HEK293T (cell line): Measurements from ENCODE around the gene ULBP2.
"Not testable (repeated sequence)": the region's sequence is repeated elsewhere in the genome, so short reads cannot be mapped to it uniquely, and the experiment has no call there.

Experiments
- CTCF ChIA-PET: fragments of 350-600 bp; formaldehyde crosslinking; extraction: SDS; loops from one replicate; lab custom pipeline; 2021; ENCODE audit warnings: antibody characterized with exemption, inconsistent platforms; lab: Yijun Ruan, JAX
- POLR2A ChIA-PET: fragments of 350-600 bp; formaldehyde crosslinking; extraction: SDS; loops from one replicate; lab custom pipeline; 2020; ENCODE audit warnings: antibody characterized with exemption, inconsistent platforms; lab: Yijun Ruan, JAX
- DNase-seq: peaks from one replicate; pipeline ENCODE4 v3.0.0; 2012; ENCODE audit warnings: mixed read lengths; ENCODE audit errors: extremely low spot score
- ARNT ChIP-seq: fragments of 450-650 bp; IDR thresholded peaks from 2 replicates; pipeline ENCODE4 v1.6.1; 2017; ENCODE audit warnings: mild to moderate bottlenecking
- BHLHE40 ChIP-seq: fragments of 450-650 bp; IDR thresholded peaks from 2 replicates; pipeline ENCODE4 v1.6.1; 2016; ENCODE audit warnings: mild to moderate bottlenecking, moderate library complexity, borderline replicate concordance
- CTBP1 ChIP-seq: fragments of 450-650 bp; IDR thresholded peaks from 2 replicates; pipeline ENCODE4 v1.6.1; 2016; ENCODE audit warnings: borderline replicate concordance
- ELF4 ChIP-seq: fragments of 450-650 bp; IDR thresholded peaks from 2 replicates; pipeline ENCODE4 v1.6.1; 2017; ENCODE audit warnings: antibody characterized with exemption
- FOXA1 ChIP-seq: fragments of 450-650 bp; IDR thresholded peaks from 2 replicates; pipeline ENCODE4 v1.6.1; 2016; ENCODE audit warnings: mild to moderate bottlenecking
- FOXK2 ChIP-seq: fragments of 450-650 bp; IDR thresholded peaks from 2 replicates; pipeline ENCODE4 v1.6.1; 2016; ENCODE audit warnings: mild to moderate bottlenecking
- FOXM1 ChIP-seq: fragments of 450-650 bp; IDR thresholded peaks from 2 replicates; pipeline ENCODE4 v1.6.1; 2017; ENCODE audit warnings: mild to moderate bottlenecking, borderline replicate concordance
- HDGF ChIP-seq: fragments of 450-650 bp; IDR thresholded peaks from 2 replicates; pipeline ENCODE4 v1.6.1; 2017; ENCODE audit warnings: antibody characterized with exemption, borderline replicate concordance
- L3MBTL2 ChIP-seq: fragments of 450-650 bp; conservative IDR thresholded peaks from 2 replicates; pipeline ENCODE4 v1.6.1; 2016; ENCODE audit warnings: mild to moderate bottlenecking
- LEF1 ChIP-seq: fragments of 450-650 bp; IDR thresholded peaks from 2 replicates; pipeline ENCODE4 v1.6.1; 2017; ENCODE audit warnings: mild to moderate bottlenecking, borderline replicate concordance
- NFRKB ChIP-seq: fragments of 450-650 bp; IDR thresholded peaks from 2 replicates; pipeline ENCODE4 v1.6.1; 2016; ENCODE audit warnings: mild to moderate bottlenecking, moderate library complexity
- PKNOX1 ChIP-seq: fragments of 450-650 bp; IDR thresholded peaks from 2 replicates; pipeline ENCODE4 v1.6.1; 2016
- SP1 ChIP-seq: fragments of 450-650 bp; IDR thresholded peaks from 2 replicates; pipeline ENCODE4 v1.6.1; 2017
- SUZ12 ChIP-seq: fragments of 450-650 bp; IDR thresholded peaks from 2 replicates; pipeline ENCODE4 v1.6.1; 2016; ENCODE audit warnings: mild to moderate bottlenecking
- TARDBP ChIP-seq: fragments of 450-650 bp; IDR thresholded peaks from 2 replicates; pipeline ENCODE4 v1.6.1; 2016
- ZNF384 ChIP-seq: fragments of 450-650 bp; IDR thresholded peaks from 2 replicates; pipeline ENCODE4 v1.6.1; 2016

Gene ULBP2

GRCh38 chr6:149951626-149952025 lies 9.8 kb downstream of the ULBP2 start:
- ChIA-PET POLR2A (interaction anchor here (1.1 kb wide), 1 partner anchor 39 kb away, joined by 3 read pairs; no protein-coding TSS in a partner anchor), CTCF (no interaction called here)
- DNase-seq = no peak
- TF ChIP-seq FOXK2 (no peak), SUZ12 (no peak), FOXA1 (no peak), BHLHE40 (no peak), PKNOX1 (no peak), CTBP1 (no peak), ELF4 (no peak), LEF1 (no peak), SP1 (no peak), ARNT (no peak), NFRKB (no peak), TARDBP (no peak), HDGF (no peak), L3MBTL2 (no peak), ZNF384 (no peak), FOXM1 (no peak)

DNA sequence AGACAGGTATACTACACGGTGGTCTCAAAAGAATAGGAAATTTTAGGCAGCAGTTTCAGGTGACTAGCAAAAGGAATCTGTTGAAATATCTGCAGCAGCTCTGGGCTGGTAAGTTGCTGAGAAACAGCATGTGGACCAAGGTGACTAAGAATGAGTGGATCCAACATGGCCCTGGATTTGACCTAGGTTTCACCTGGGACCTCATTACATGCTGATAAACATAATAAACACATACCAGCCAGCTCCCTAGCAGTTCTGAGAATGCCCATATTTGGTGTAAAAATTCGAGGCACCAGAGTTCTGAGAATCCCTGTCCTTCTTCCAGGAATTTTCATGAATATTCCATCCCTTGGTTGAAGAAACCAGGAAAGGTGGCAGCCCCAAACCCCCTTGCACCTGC lies 11.6 kb downstream of the ULBP2 start:
- DNase-seq, POLR2A ChIA-PET: not testable (repeated sequence)
- CTCF ChIA-PET = interaction anchor here (1.7 kb wide), 1 partner anchor 9 kb away, joined by 5 read pairs; no protein-coding TSS in a partner anchor

DNA sequence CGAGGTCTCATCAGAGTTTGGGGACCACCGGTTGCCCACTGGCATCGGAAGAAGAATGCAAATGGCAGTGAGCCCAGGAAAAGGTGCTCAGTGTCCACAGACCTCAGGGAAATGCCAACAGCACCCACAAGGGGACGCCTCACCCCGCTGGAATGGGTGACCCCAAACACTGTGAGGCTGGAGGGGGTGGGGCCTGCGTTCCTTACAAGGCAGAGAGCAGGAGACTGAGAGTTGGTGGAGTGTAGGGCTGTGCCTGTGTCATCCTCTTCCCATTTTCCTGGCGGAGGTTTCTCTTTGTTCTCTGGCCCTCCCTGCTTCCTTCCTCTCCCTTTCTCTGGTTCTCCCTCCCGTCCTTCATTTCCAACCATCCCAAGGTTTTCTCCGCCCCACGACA lies 12.1 kb downstream of the ULBP2 start:
- CTCF ChIA-PET, DNase-seq, POLR2A ChIA-PET: not testable (repeated sequence)

GRCh38 chr6:149954328-149954983 lies 12.6 kb downstream of the ULBP2 start:
- POLR2A ChIA-PET, CTCF ChIA-PET, DNase-seq: not testable (repeated sequence)

- DNase-seq, POLR2A ChIA-PET, CTCF ChIA-PET: not testable (repeated sequence)
Measured at GRCh38 chr6:149954984-149955653, 13.3 kb downstream of the ULBP2 start.

DNA sequence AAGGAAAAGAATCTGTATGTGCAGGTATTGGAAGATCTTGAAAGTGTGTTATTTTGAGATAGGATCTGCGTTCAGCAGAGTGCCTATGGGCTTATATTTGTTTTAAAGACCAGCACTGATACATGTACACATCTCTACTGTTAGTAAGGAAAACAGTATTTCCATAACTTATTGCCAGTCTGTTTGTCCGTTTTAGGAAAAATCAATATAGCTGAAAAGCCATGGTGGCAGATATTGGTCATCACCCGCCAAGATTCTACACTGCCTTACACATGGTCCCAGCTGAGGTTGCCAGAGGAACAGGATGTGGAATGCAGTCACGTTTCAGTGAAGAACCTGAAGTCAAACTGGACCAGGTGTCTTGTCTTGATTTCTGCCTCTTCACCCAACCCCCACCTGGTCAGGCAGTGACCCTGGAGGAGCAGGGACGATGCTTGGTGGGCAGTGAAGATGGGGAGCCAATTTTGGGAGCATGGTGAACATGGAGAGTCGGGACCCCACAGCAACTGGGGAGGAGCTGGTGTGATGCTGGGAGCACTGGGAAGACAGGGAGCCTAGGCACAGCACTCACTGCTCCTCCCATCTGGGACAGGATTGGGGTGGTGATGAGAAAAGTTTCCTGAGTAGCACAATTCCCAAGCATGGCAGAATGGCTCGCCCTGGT lies 14.0 kb downstream of the ULBP2 start:
- DNase-seq, POLR2A ChIA-PET, CTCF ChIA-PET: not testable (repeated sequence)

DNA sequence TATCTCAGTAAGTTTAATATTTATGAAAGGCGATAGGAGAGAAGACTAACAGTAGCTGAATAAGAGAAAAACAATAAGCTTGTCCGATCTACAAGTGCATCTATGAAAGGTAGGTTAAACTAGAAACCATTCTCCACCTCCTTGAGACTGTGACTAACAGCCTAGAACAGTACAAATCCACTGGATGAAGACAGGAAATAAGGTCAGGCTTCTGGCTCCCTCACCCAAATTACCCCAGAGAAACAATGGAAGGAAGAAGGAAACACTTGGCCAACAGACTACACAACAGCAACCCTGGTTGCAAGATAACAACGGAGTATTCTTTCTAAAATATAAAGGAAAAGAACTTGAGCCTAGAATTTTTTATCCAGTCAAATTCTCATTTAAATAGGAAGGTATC lies 16.3 kb downstream of the ULBP2 start:
- CTCF ChIA-PET, POLR2A ChIA-PET: not testable (repeated sequence)

DNA sequence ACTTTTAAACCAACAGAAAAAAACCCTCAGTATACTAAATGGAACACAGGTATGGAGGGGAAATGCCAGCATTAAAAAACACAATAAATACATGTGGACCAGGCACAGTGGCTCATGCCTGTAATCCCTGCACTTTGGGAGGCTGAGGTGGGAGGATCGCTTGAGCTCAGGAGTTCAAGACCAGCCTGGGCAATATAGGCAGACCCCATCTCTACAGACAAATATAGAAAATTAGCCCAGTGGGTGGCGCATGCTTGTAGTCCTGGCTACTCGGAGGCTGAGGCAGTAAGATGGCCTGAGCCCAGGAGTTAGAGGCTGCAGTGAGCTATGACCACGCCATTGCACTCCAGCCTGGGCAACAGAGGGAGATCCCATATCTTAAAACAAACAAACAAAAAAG lies 18.0 kb downstream of the ULBP2 start:
- DNase-seq, CTCF ChIA-PET: not testable (repeated sequence)
- POLR2A ChIA-PET = interaction anchor here (1.0 kb wide), 1 partner anchor 19 kb away, joined by 3 read pairs; no protein-coding TSS in a partner anchor

More for the DNA sequence above, 16.3 kb downstream of the ULBP2 start:
- DNase-seq = not testable (repeated sequence)

- DNase-seq = no peak
- ChIA-PET CTCF (no interaction called here), POLR2A (no interaction called here)
- TF ChIP-seq BHLHE40 (no peak), CTBP1 (no peak), LEF1 (no peak), NFRKB (no peak), FOXA1 (no peak), SP1 (no peak), PKNOX1 (no peak), ZNF384 (no peak)
Measured at GRCh38 chr6:149960488-149960887, 18.7 kb downstream of the ULBP2 start.
